Brain microvascular endothelial cell (primary cell): Measurements from ENCODE around the gene SPTBN4.
"Not testable (repeated sequence)": the region's sequence is repeated elsewhere in the genome, so short reads cannot be mapped to it uniquely, and the experiment has no call there.

Source experiments
- DNase-seq: peaks from one replicate; pipeline ENCODE4 v3.0.0-alpha.2; 2020
- H3K27ac ChIP-seq: fragments of 250-450 bp; sonication (Bioruptor Pico); 2 replicates; pipeline ENCODE4 v1.5.1; 2020; ENCODE audit warnings: mild to moderate bottlenecking, moderate library complexity
- H3K27me3 ChIP-seq: fragments of 250-450 bp; sonication (Bioruptor Pico); replicated peaks from 2 replicates; pipeline ENCODE4 v1.5.1; 2020; ENCODE audit warnings: mild to moderate bottlenecking
- H3K36me3 ChIP-seq: fragments of 250-450 bp; sonication (Bioruptor Pico); replicated peaks from 2 replicates; pipeline ENCODE4 v1.5.1; 2020; ENCODE audit warnings: mild to moderate bottlenecking
- H3K4me3 ChIP-seq: 2 replicates; pipeline ENCODE4 v1.5.1; 2011; ENCODE audit warnings: low read depth, mild to moderate bottlenecking, control low read depth, low read length, moderate library complexity
- CTCF ChIP-seq: IDR thresholded peaks from 2 replicates; pipeline ENCODE4 v1.5.1; 2011; ENCODE audit warnings: low read depth, mild to moderate bottlenecking, moderate library complexity, low read length, control low read depth, inconsistent platforms; ENCODE audit errors: missing control alignments
- in situ Hi-C: cut with HindIII; loops from 2 replicates; pipeline ENCODE4 v1.10.0; 2017; ENCODE audit warnings: low sequenced_read_pairs, low pct_ligation_motif_present

The SPTBN4 gene

GRCh38 chr19:40620161-40620485, 153.3 kb downstream of the SPTBN4 start:
- in situ Hi-C loops = no loop called here
- Histone ChIP-seq H3K27me3 (no peaks in the 10 kb centered on the region), H3K36me3 (peaks cover 36% of the 10 kb centered on the region), H3K4me3 (no peak overlapping the region), H3K27ac (no peak overlapping the region)
- no peak for DNase-seq
- TF ChIP-seq CTCF = no peak

GRCh38 chr19:40621283-40621682, 154.5 kb downstream of the SPTBN4 start:
- H3K36me3 ChIP-seq = peaks cover 36% of the 10 kb centered on the region
- no peak overlapping the region for H3K4me3 ChIP-seq
- TF ChIP-seq CTCF = no peak
- H3K27me3 ChIP-seq = no peaks in the 10 kb centered on the region
- H3K27ac ChIP-seq = no peak overlapping the region
- DNase-seq = no peak
- in situ Hi-C loops = no loop called here

GRCh38 chr19:40621966-40622772, 155.4 kb downstream of the SPTBN4 start:
- no peak for DNase-seq
- peaks cover 36% of the 10 kb centered on the region for H3K36me3 ChIP-seq
- no peak for TF ChIP-seq CTCF
- no peak overlapping the region for H3K27ac ChIP-seq
- H3K4me3 ChIP-seq = no peak overlapping the region
- H3K27me3 ChIP-seq = no peaks in the 10 kb centered on the region
- in situ Hi-C loops = no loop called here

- Histone ChIP-seq H3K27ac (no peak overlapping the region), H3K36me3 (peaks cover 36% of the 10 kb centered on the region), H3K27me3 (no peaks in the 10 kb centered on the region), H3K4me3 (no peak overlapping the region)
- in situ Hi-C loops = no loop called here
- DNase-seq = no peak
- no peak for TF ChIP-seq CTCF
Observed at GRCh38 chr19:40622773-40623075, 155.9 kb downstream of the SPTBN4 start.

- TF ChIP-seq CTCF = no peak
- in situ Hi-C loops = no loop called here
- DNase-seq = no peak
- H3K4me3 ChIP-seq = no peak overlapping the region
- H3K27ac ChIP-seq = no peak overlapping the region
- no peaks in the 10 kb centered on the region for H3K27me3 ChIP-seq
- peaks cover 36% of the 10 kb centered on the region for H3K36me3 ChIP-seq
Observed at GRCh38 chr19:40623403-40624251, 156.8 kb downstream of the SPTBN4 start.

GRCh38 chr19:40624369-40625153, 157.8 kb downstream of the SPTBN4 start:
- in situ Hi-C loops, H3K27me3 ChIP-seq, H3K4me3 ChIP-seq, H3K27ac ChIP-seq, DNase-seq: not testable (repeated sequence)
- H3K36me3 ChIP-seq = peaks cover 32% of the 10 kb centered on the region
